GM18951 (cell line): ENCODE results near the gene MYRIP.
"Not testable (repeated sequence)": the region's sequence is repeated elsewhere in the genome, so short reads cannot be mapped to it uniquely, and the experiment has no call there.

Source experiments
- POLR2A ChIP-seq: IDR thresholded peaks from 4 replicates; pipeline ENCODE4 v1.6.1; 2011; ENCODE audit warnings: mild to moderate bottlenecking; ENCODE audit not compliant: insufficient read length, insufficient read depth; ENCODE audit errors: extremely low read depth
- in situ Hi-C: fragments of 300-500 bp; cut with MboI; formaldehyde crosslinking; loops from one replicate; pipeline ENCODE4 v1.12.0; 2022; ENCODE audit warnings: low sequenced_read_pairs, mixed read lengths, inconsistent platforms; ENCODE audit not compliant: unreplicated experiment

The MYRIP gene

GRCh38 chr3:40249168-40249567 lies 439.8 kb downstream of the MYRIP start:
- in situ Hi-C loops = no loop called here
- TF ChIP-seq POLR2A = no peak

GRCh38 chr3:40254491-40254890 lies 445.1 kb downstream of the MYRIP start:
- TF ChIP-seq POLR2A = no peak
- in situ Hi-C loops = no loop called here

GRCh38 chr3:40254891-40255290 lies 445.5 kb downstream of the MYRIP start:
- in situ Hi-C loops = no loop called here

GRCh38 chr3:40255532-40255931 lies 446.1 kb downstream of the MYRIP start:
- TF ChIP-seq POLR2A = no peak
- in situ Hi-C loops = no loop called here

More at GRCh38 chr3:40254891-40255290, 445.5 kb downstream of the MYRIP start:
- TF ChIP-seq POLR2A = no peak

GRCh38 chr3:40258064-40258463 lies 448.7 kb downstream of the MYRIP start:
- TF ChIP-seq POLR2A = no peak
- in situ Hi-C loops = no loop called here

GRCh38 chr3:40258555-40258954 lies 449.1 kb downstream of the MYRIP start:
- in situ Hi-C loops = no loop called here
- TF ChIP-seq POLR2A = no peak

- in situ Hi-C loops = no loop called here
- TF ChIP-seq POLR2A = no peak
Observed at GRCh38 chr3:40262331-40262730, 452.9 kb downstream of the MYRIP start.

GRCh38 chr3:40264451-40264850 lies 455.0 kb downstream of the MYRIP start:
- in situ Hi-C loops = no loop called here
- no peak for TF ChIP-seq POLR2A

- in situ Hi-C loops = no loop called here
- TF ChIP-seq POLR2A = no peak
Observed at GRCh38 chr3:40265181-40265580, 455.8 kb downstream of the MYRIP start.

GRCh38 chr3:40267937-40268724 lies 458.7 kb downstream of the MYRIP start:
- in situ Hi-C loops = no loop called here
- TF ChIP-seq POLR2A = no peak

GRCh38 chr3:40268802-40269524 lies 459.6 kb downstream of the MYRIP start:
- TF ChIP-seq POLR2A = no peak
- in situ Hi-C loops = no loop called here

- in situ Hi-C loops = no loop called here
- no peak for TF ChIP-seq POLR2A
Observed at GRCh38 chr3:40278791-40279190, 469.4 kb downstream of the MYRIP start.

- in situ Hi-C loops = no loop called here
- TF ChIP-seq POLR2A = no peak
Observed at GRCh38 chr3:40281995-40282394, 472.6 kb downstream of the MYRIP start.

GRCh38 chr3:40283057-40283456 lies 473.6 kb downstream of the MYRIP start:
- in situ Hi-C loops = not testable (repeated sequence)
